ENCODE data around the gene SUCO. TPM values are rescaled to one million over a fixed set of nuclear protein-coding genes. Genes with fewer than 3 reads are reported as not detected.
"Not testable (repeated sequence)": the region's sequence is repeated elsewhere in the genome, so short reads cannot be mapped to it uniquely, and the experiment has no call there.

SUCO gene
- total RNA-seq, 1 donor from 2014 or later = 21.5 TPM

GRCh38 chr1:172588296-172589291, 55.6 kb downstream of the SUCO start:
- DNase-seq = no peak
- no peaks in the 10 kb centered on the region for H3K27me3 ChIP-seq (ENCODE audit: low read depth)
- H3K36me3 ChIP-seq = peaks cover 44% of the 10 kb centered on the region
- intact Hi-C loops (cut with micrococcal nuclease) = no loop called here
- TF ChIP-seq CTCF (IDR thresholded peaks at IDR 0.05; ENCODE audit: borderline replicate concordance) = no peak
- no peak overlapping the region for H3K27ac ChIP-seq (replicated peaks)
- H3K4me1 ChIP-seq = peaks cover 13% of the 10 kb centered on the region
- H3K9me3 ChIP-seq (replicated peaks) = no peaks in the 10 kb centered on the region
- H3K4me3 ChIP-seq = no peak overlapping the region

GRCh38 chr1:172589553-172589952, 56.6 kb downstream of the SUCO start:
- intact Hi-C loops (cut with micrococcal nuclease) = no loop called here

GRCh38 chr1:172591429-172591828, 58.5 kb downstream of the SUCO start:
- H3K27me3 ChIP-seq (ENCODE audit: low read depth); H3K4me1 ChIP-seq; intact Hi-C loops (cut with micrococcal nuclease); H3K4me3 ChIP-seq; H3K27ac ChIP-seq (replicated peaks); DNase-seq; H3K9me3 ChIP-seq (replicated peaks): not testable (repeated sequence)
- peaks cover 63% of the 10 kb centered on the region for H3K36me3 ChIP-seq

More at GRCh38 chr1:172589553-172589952, 56.6 kb downstream of the SUCO start:
- TF ChIP-seq CTCF (IDR thresholded peaks at IDR 0.05; ENCODE audit: borderline replicate concordance) = no peak
- Histone ChIP-seq H3K27ac (replicated peaks) (no peak overlapping the region), H3K27me3 (ENCODE audit: low read depth) (no peaks in the 10 kb centered on the region), H3K4me1 (peaks cover 13% of the 10 kb centered on the region), H3K36me3 (peaks cover 47% of the 10 kb centered on the region), H3K9me3 (replicated peaks) (no peaks in the 10 kb centered on the region), H3K4me3 (no peak overlapping the region)
- no peak for DNase-seq

GRCh38 chr1:172595066-172595465, 62.1 kb downstream of the SUCO start:
- H3K9me3 ChIP-seq (replicated peaks); intact Hi-C loops (cut with micrococcal nuclease); DNase-seq; H3K27me3 ChIP-seq (ENCODE audit: low read depth); H3K27ac ChIP-seq (replicated peaks); H3K4me3 ChIP-seq; H3K4me1 ChIP-seq: not testable (repeated sequence)
- H3K36me3 ChIP-seq = peaks cover 70% of the 10 kb centered on the region

- peaks cover 74% of the 10 kb centered on the region for H3K36me3 ChIP-seq
- DNase-seq; intact Hi-C loops (cut with micrococcal nuclease); H3K4me3 ChIP-seq; H3K27me3 ChIP-seq (ENCODE audit: low read depth); H3K9me3 ChIP-seq (replicated peaks); H3K27ac ChIP-seq (replicated peaks); H3K4me1 ChIP-seq: not testable (repeated sequence)
Observed at GRCh38 chr1:172596782-172597181, 63.8 kb downstream of the SUCO start.

- H3K4me3 ChIP-seq = no peak overlapping the region
- TF ChIP-seq CTCF (IDR thresholded peaks at IDR 0.05; ENCODE audit: borderline replicate concordance) = no peak
- no peak for DNase-seq
- no peaks in the 10 kb centered on the region for H3K4me1 ChIP-seq
- peaks cover 85% of the 10 kb centered on the region for H3K36me3 ChIP-seq
- no peaks in the 10 kb centered on the region for H3K9me3 ChIP-seq (replicated peaks)
- intact Hi-C loops (cut with micrococcal nuclease) = no loop called here
- H3K27ac ChIP-seq (replicated peaks) = no peak overlapping the region
- no peaks in the 10 kb centered on the region for H3K27me3 ChIP-seq (ENCODE audit: low read depth)
Observed at GRCh38 chr1:172599912-172600311, 67.0 kb downstream of the SUCO start.

- TF ChIP-seq CTCF (IDR thresholded peaks at IDR 0.05; ENCODE audit: borderline replicate concordance) = no peak
- Histone ChIP-seq H3K4me1 (no peaks in the 10 kb centered on the region), H3K27me3 (ENCODE audit: low read depth) (no peaks in the 10 kb centered on the region), H3K9me3 (replicated peaks) (no peaks in the 10 kb centered on the region), H3K27ac (replicated peaks) (no peak overlapping the region), H3K36me3 (peaks cover 88% of the 10 kb centered on the region), H3K4me3 (no peak overlapping the region)
- DNase-seq = no peak
- intact Hi-C loops (cut with micrococcal nuclease) = no loop called here
Observed at GRCh38 chr1:172600615-172601014, 67.7 kb downstream of the SUCO start.
